GM21529 (cell line): ENCODE results near the gene AKT3.
"Not testable (repeated sequence)": the region's sequence is repeated elsewhere in the genome, so short reads cannot be mapped to it uniquely, and the experiment has no call there.

Experiments used
- ATAC-seq: cut with Tn5 transposase; IDR thresholded peaks from one replicate; pipeline ENCODE4 v1.9.1; 2021; ENCODE audit not compliant: unreplicated experiment

AKT3 gene

GRCh38 chr1:243850202-243850451 is at the start of gene AKT3:
TSS of gene AKT3 (minus strand) at chr1:243850243. CDS start at chr1:243843170, 7,073 bp downstream.
- peak; percentile 66 for ATAC-seq

- no peak for ATAC-seq
These were observed 48.2 kb upstream of the AKT3 start for GRCh38 chr1:243898278-243898677.

GRCh38 chr1:243896313-243896712 is 46.3 kb upstream of the AKT3 start:
- no peak for ATAC-seq

GRCh38 chr1:243892456-243892855 is 42.4 kb upstream of the AKT3 start:
- ATAC-seq = no peak

- no peak for ATAC-seq
These were observed 40.5 kb upstream of the AKT3 start for GRCh38 chr1:243890576-243890975.

GRCh38 chr1:243885806-243886205 is 35.8 kb upstream of the AKT3 start:
- ATAC-seq = no peak

- no peak for ATAC-seq
These were observed 34.6 kb upstream of the AKT3 start for GRCh38 chr1:243884603-243885002.

- ATAC-seq = no peak
These were observed 33.5 kb upstream of the AKT3 start for GRCh38 chr1:243883551-243883950.

- ATAC-seq = no peak
These were observed 32.2 kb upstream of the AKT3 start for GRCh38 chr1:243882276-243882675.

GRCh38 chr1:243877058-243877457 is 27.0 kb upstream of the AKT3 start:
- not testable (repeated sequence) for ATAC-seq

GRCh38 chr1:243855616-243856318 is 5.7 kb upstream of the AKT3 start:
- no peak for ATAC-seq

- ATAC-seq = no peak
These were observed 1.7 kb upstream of the AKT3 start for GRCh38 chr1:243851765-243852164.

GRCh38 chr1:243851257-243851756 is 1.3 kb upstream of the AKT3 start:
- ATAC-seq = no peak

- ATAC-seq = peak; percentile 43
These were observed 611 bp upstream of the AKT3 start for GRCh38 chr1:243850452-243851256.

- ATAC-seq = peak; percentile 24
These were observed 432 bp downstream of the AKT3 start for GRCh38 chr1:243849421-243850201.

GRCh38 chr1:243848858-243849420 is 1.1 kb downstream of the AKT3 start:
- ATAC-seq = peak; percentile 21

GRCh38 chr1:243848165-243848857 is 1.7 kb downstream of the AKT3 start:
- no peak for ATAC-seq

- ATAC-seq = no peak
These were observed 3.3 kb downstream of the AKT3 start for GRCh38 chr1:243846761-243847160.

GRCh38 chr1:243845888-243846287 is 4.2 kb downstream of the AKT3 start:
- no peak for ATAC-seq

GRCh38 chr1:243844186-243844585 is 5.9 kb downstream of the AKT3 start:
- ATAC-seq = no peak
